B cell (primary cell): ENCODE measurements around the gene TAS2R40. TPM values are rescaled to one million over a fixed set of nuclear protein-coding genes. Genes with fewer than 3 reads are reported as not detected.
"Not testable (repeated sequence)": the region's sequence is repeated elsewhere in the genome, so short reads cannot be mapped to it uniquely, and the experiment has no call there.

ENCODE experiments used
- ATAC-seq: fragments of 200-7000 bp; cut with Tn5 transposase; one replicate; pipeline ENCODE4 v1.10.0; 2021; ENCODE audit warnings: low read depth, mild to moderate bottlenecking, moderate number of reproducible peaks, moderate library complexity
- CTCF ChIA-PET: fragments of 350-600 bp; sonication (Branson Sonifier 250); formaldehyde crosslinking; loops from one replicate; lab custom pipeline; 2021; ENCODE audit warnings: antibody characterized with exemption, inconsistent platforms; lab: Charles Lee
- POLR2A ChIA-PET: fragments of 350-600 bp; sonication (Branson Sonifier 250); formaldehyde crosslinking; loops from one replicate; lab custom pipeline; 2021; ENCODE audit warnings: antibody characterized with exemption; lab: Charles Lee
- DNase-seq: peaks from one replicate; pipeline ENCODE4 v3.0.0; 2013
- H2AFZ ChIP-seq: 2 replicates; pipeline ENCODE4 v1.6.1; 2012; ENCODE audit warnings: mild to moderate bottlenecking, low read depth, low read length; ENCODE audit not compliant: insufficient read depth, poor library complexity, severe bottlenecking
- H3K27ac ChIP-seq, 2 donors: 1 replicate in 1 of 2; 2 replicates in 1 of 2; pipeline ENCODE4 v1.5.1; 2012 to 2013; ENCODE audit warnings: low read length in 2 of 2, mild to moderate bottlenecking in 2 of 2, moderate library complexity in 1 of 2
- H3K27me3 ChIP-seq, 4 experiments: fragments of 200-600 bp in 1 of 4; sonication (generic) in 1 of 4; replicated peaks in 1 of 4; 1 replicate in 2 of 4; 2 replicates in 2 of 4; pipeline versions ENCODE4 v1.6.1 to v1.7.0; 2013 to 2016; ENCODE audit warnings: low read length in 3 of 4, mild to moderate bottlenecking in 2 of 4, mixed read lengths in 1 of 4, moderate library complexity in 1 of 4; ENCODE audit not compliant: insufficient read depth in 4 of 4, control insufficient read depth in 3 of 4; ENCODE audit errors: control extremely low read depth in 1 of 4
- H3K36me3 ChIP-seq, 2 experiments: replicated peaks in 1 of 2; 1 replicate in 1 of 2; 2 replicates in 1 of 2; pipeline versions ENCODE4 v1.6.1 to v1.7.1; 2013; ENCODE audit warnings: low read length in 1 of 2; ENCODE audit not compliant: insufficient read depth in 2 of 2, control insufficient read depth in 1 of 2; ENCODE audit errors: control extremely low read depth in 1 of 2, extremely low read depth in 1 of 2
- H3K4me1 ChIP-seq, 2 donors: fragments of 200-600 bp in 1 of 2; sonication (generic) in 1 of 2; 1 replicate in 1 of 2; 2 replicates in 1 of 2; pipeline versions ENCODE4 v1.5.1 to v1.6.1; 2013 to 2017; ENCODE audit warnings: low read length in 2 of 2; ENCODE audit not compliant: control insufficient read depth in 2 of 2, insufficient read depth in 2 of 2
- H3K4me2 ChIP-seq: replicated peaks from 2 replicates; pipeline ENCODE3; 2012; ENCODE audit warnings: mild to moderate bottlenecking, low read depth, low read length; ENCODE audit not compliant: poor library complexity, severe bottlenecking
- H3K4me3 ChIP-seq, 5 experiments: fragments of 200-600 bp in 1 of 5; sonication (generic) in 1 of 5; 1 replicate in 3 of 5; 2 replicates in 2 of 5; pipeline versions ENCODE4 v1.5.1 to v1.7.0; 2011 to 2016; ENCODE audit warnings: low read length in 4 of 5, mild to moderate bottlenecking in 4 of 5, low read depth in 2 of 5, control low read depth in 1 of 5, moderate library complexity in 1 of 5; ENCODE audit not compliant: insufficient read depth in 1 of 5; ENCODE audit errors: control extremely low read depth in 1 of 5, extremely low read depth in 1 of 5
- H3K79me2 ChIP-seq: fragments of 200-600 bp; sonication (generic); one replicate; pipeline ENCODE4 v1.6.0; 2016; ENCODE audit warnings: low read length; ENCODE audit not compliant: control insufficient read depth, insufficient read depth
- H3K9ac ChIP-seq: fragments of 200-600 bp; sonication (generic); 2 replicates; pipeline ENCODE4 v1.6.1; 2017; ENCODE audit warnings: mild to moderate bottlenecking, low read length, moderate library complexity
- H3K9me3 ChIP-seq, 3 donors: one replicate each; pipeline versions ENCODE4 v1.6.1 to v1.7.1; 2013; ENCODE audit warnings: low read length in 2 of 3; ENCODE audit not compliant: control insufficient read depth in 2 of 3, insufficient read depth in 1 of 3; ENCODE audit errors: control extremely low read depth in 1 of 3
- H4K20me1 ChIP-seq: 2 replicates; pipeline ENCODE4 v1.6.0; 2012; ENCODE audit warnings: mild to moderate bottlenecking, low read length; ENCODE audit not compliant: insufficient read depth, control insufficient read depth, poor library complexity, severe bottlenecking
- H3K27ac Mint-ChIP-seq: one replicate; pipeline ENCODE4 v1.8.0; 2021; ENCODE audit warnings: mixed read lengths
- H3K27me3 Mint-ChIP-seq: one replicate; pipeline ENCODE4 v1.8.0; 2021; ENCODE audit warnings: mixed read lengths
- H3K4me1 Mint-ChIP-seq: one replicate; pipeline ENCODE4 v1.8.0; 2021; ENCODE audit warnings: mixed read lengths
- H3K4me3 Mint-ChIP-seq: one replicate; pipeline ENCODE4 v1.8.0; 2021; ENCODE audit warnings: mixed read lengths
- H3K9me3 Mint-ChIP-seq: one replicate; pipeline ENCODE4 v1.8.0; 2022; ENCODE audit warnings: mixed read lengths; ENCODE audit not compliant: insufficient read depth
- CTCF ChIP-seq: fragments of 200-600 bp; IDR thresholded peaks from one replicate; pipeline ENCODE4 v1.8.0; 2022; ENCODE audit warnings: antibody characterized with exemption, mild to moderate bottlenecking
- EZH2 ChIP-seq: IDR thresholded peaks from 2 replicates; pipeline ENCODE4 v1.6.1; 2012; ENCODE audit warnings: borderline replicate concordance, low read depth, mild to moderate bottlenecking, moderate library complexity, low read length; ENCODE audit not compliant: insufficient read depth, poor library complexity, severe bottlenecking
- WGBS: methylation state at CpG from one replicate; pipeline ENCODE4 v1.1.5; 2013; ENCODE audit warnings: missing lambda C conversion rate; ENCODE audit not compliant: insufficient coverage; 5-methylcytosine and 5-hydroxymethylcytosine counted together
- intact Hi-C: fragments of 100-400 bp; cut with micrococcal nuclease; formaldehyde crosslinking; loops from one replicate; pipeline ENCODE4 v1.10.0; 2022
- polyA plus RNA-seq: library from polyadenylated mRNA; depleted of rRNA; stranded (reverse); fragments of >200 nt; gene quantifications from 2 replicates; pipeline ENCODE4 v1.2.3, GENCODE V29; 2012
- total RNA-seq, 2 donors: library from RNA; stranded (reverse); fragments of 120-200 nt in 1 of 2; gene quantifications; 1 replicate in 1 of 2; 2 replicates in 1 of 2; pipeline versions ENCODE4 v1.2.3 to v1.2.4, GENCODE V29; 2013 to 2022

Gene TAS2R40
- total and polyA plus RNA-seq, 2 donors (not counting 1 experiment from before 2014, with no cell fraction given) = not detected

DNA sequence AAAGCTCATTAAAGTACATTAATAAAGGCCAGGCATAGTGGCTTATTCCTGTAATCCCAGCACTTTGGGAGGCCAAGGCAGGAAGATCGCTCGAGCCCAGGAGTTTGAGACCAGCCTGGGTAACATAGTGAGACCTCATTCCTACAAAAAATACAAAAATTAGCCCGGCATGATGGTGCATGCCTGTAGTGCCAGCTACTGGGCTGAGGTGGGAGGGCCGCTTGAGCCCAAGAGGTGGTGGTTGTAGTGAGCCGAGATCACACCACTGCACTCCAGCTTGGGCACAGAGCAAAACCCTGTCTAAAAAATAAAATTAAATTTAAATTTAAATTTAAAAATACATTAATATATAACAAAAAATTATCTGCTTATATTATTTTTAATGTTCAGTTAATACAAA is 45.7 kb upstream of the TAS2R40 start:
- H3K4me3 Mint-ChIP-seq = no peak overlapping the region
- no peaks in the 10 kb centered on the region for H3K27me3 Mint-ChIP-seq
- TF ChIP-seq CTCF = no peak
- intact Hi-C loops = no loop called here
- Histone ChIP-seq H3K27ac (no peak overlapping the region), H3K4me2 (no peak overlapping the region), H3K4me3 (no peak overlapping the region), H3K79me2 (no peaks in the 10 kb centered on the region), H3K4me1 (peaks cover under 1 to 3% of the 10 kb centered on the region in 2 donors), H3K36me3 (no peaks in the 10 kb centered on the region), H2AFZ (no peak overlapping the region), H3K9me3 (peaks cover 5 to 18% (median 16%) of the 10 kb centered on the region in 3 donors), H3K9ac (no peak overlapping the region), H3K27me3 (no peaks in the 10 kb centered on the region), H4K20me1 (no peaks in the 10 kb centered on the region)
- H3K4me1 Mint-ChIP-seq = peaks cover 11% of the 10 kb centered on the region
- DNase-seq (no peak), ATAC-seq (no peak)
- no peak overlapping the region for H3K27ac Mint-ChIP-seq
- WGBS = 92% methylated on average over 2 of the region's 5 CpGs
- peaks cover 6% of the 10 kb centered on the region for H3K9me3 Mint-ChIP-seq
- ChIA-PET CTCF (no interaction called here), POLR2A (no interaction called here)

DNA sequence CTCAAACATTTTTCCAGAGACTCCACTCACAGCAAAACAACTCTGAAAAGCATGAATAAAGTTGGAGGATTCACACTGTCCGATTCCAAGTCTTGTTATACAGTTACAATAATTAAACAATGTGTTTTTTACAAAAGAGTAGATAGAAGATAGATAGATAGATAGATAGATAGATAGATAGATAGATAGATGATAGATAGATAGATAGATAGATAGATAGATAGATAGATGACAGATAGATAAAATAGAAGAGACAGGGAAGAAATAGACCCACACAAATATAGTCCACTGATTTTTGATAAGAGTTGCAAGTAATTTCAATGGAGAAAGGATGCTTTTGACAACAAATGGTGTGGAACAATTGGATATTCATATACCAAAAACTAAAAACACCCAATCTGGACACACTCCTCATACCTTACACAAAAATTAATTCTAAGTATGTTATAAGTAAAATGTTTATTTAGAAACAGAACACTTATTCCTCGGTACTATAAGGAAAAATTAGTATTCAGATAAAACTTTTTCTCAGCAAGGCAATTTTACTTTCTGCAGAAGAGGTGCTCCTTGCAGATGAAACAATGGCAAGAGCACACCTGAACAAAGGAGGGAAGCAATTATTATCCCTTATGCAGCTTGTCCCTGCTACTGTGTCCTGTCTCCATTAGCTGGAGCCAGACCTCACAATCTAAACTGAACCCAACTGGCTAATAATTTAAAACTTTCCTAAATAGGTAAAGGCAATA is 44.3 kb upstream of the TAS2R40 start:
- Histone ChIP-seq H3K27me3 (no peaks in the 10 kb centered on the region), H3K9me3 (peaks cover 5 to 18% (median 12%) of the 10 kb centered on the region in 3 donors), H3K4me2 (no peak overlapping the region), H3K79me2 (no peaks in the 10 kb centered on the region), H3K36me3 (no peaks in the 10 kb centered on the region), H3K27ac (no peak overlapping the region), H2AFZ (no peak overlapping the region), H3K9ac (no peak overlapping the region), H3K4me3 (no peak overlapping the region), H4K20me1 (no peaks in the 10 kb centered on the region), H3K4me1 (peaks cover 11 to 14% of the 10 kb centered on the region in 2 donors)
- Mint-ChIP-seq H3K4me1 (peaks cover 14% of the 10 kb centered on the region), H3K4me3 (no peak overlapping the region), H3K9me3 (peaks cover 6% of the 10 kb centered on the region), H3K27me3 (no peaks in the 10 kb centered on the region), H3K27ac (no peak overlapping the region)
- no peak for ATAC-seq
- no CpG with 5 or more reads among the region's 2 CpGs for WGBS
- DNase-seq = no peak
- intact Hi-C loops = no loop called here
- ChIA-PET CTCF (interaction anchor here (1.0 kb wide), 1 partner anchor 38 kb away, joined by 4 read pairs; no protein-coding TSS in a partner anchor), POLR2A (no interaction called here)
- TF ChIP-seq CTCF = no peak
- no peak for TF ChIP-seq EZH2

DNA sequence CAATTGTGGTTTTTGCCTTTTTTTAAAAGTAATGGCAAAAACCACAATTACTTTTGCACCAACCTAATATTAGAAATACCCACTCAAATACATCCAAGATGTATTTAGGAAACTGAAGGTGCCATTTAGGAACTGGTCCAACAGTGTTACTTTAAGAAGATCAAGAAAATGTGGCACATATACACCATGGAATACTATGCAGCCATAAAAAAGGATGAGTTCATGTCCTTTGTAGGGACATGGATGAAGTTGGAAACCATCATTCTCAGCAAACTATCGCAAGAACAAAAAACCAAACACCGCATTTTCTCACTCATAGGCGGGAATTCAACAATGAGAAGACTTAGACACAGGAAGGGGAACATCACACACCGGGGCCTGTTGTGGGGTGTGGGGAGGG is 41.1 kb upstream of the TAS2R40 start:
- H3K9me3 Mint-ChIP-seq, H3K27me3 Mint-ChIP-seq, H3K79me2 ChIP-seq, H3K4me2 ChIP-seq, H3K9ac ChIP-seq, ATAC-seq, H2AFZ ChIP-seq, H3K4me3 Mint-ChIP-seq, H3K27ac ChIP-seq, H3K4me3 ChIP-seq, intact Hi-C loops, H3K27me3 ChIP-seq, H3K36me3 ChIP-seq, H4K20me1 ChIP-seq, DNase-seq: not testable (repeated sequence)
- ChIA-PET POLR2A (interaction anchor here (0.5 kb wide), 1 partner anchor 202 kb away, joined by 10 read pairs; no protein-coding TSS in a partner anchor), CTCF (interaction anchor here (0.8 kb wide), 1 partner anchor 59 kb away, joined by 3 read pairs; no protein-coding TSS in a partner anchor)
- Histone ChIP-seq H3K4me1 (peaks cover 26 to 29% of the 10 kb centered on the region in 2 donors), H3K9me3 (peaks cover 5 to 18% (median 12%) of the 10 kb centered on the region in 3 donors)
- no CpG with 5 or more reads among the region's 4 CpGs for WGBS
- peak overlapping the region; percentile 57 for H3K27ac Mint-ChIP-seq
- peaks cover 34% of the 10 kb centered on the region for H3K4me1 Mint-ChIP-seq
